Spleen (tissue), 7 donors: ENCODE results near the gene IL1RAPL2.

Experiments
- POLR2AphosphoS5 ChIP-seq, 3 donors: sonication (generic); formaldehyde crosslinking; IDR thresholded peaks; one replicate each; pipeline ENCODE4 v1.5.1; 2017; ENCODE audit warnings: antibody characterized with exemption in 3 of 3
- TF ChIP-seq, protein P1 (sequence below), 11 experiments: fragments of 200-600 bp in 7 of 11; fragments of 450-650 bp in 4 of 11; sonication (generic) in 4 of 11; IDR thresholded peaks in 8 of 11; conservative IDR thresholded peaks in 3 of 11; 1 replicate in 7 of 11; 2 replicates in 4 of 11; pipeline versions ENCODE4 v1.4.0 to v1.8.0; 2016 to 2021; ENCODE audit warnings: antibody characterized with exemption in 11 of 11, inconsistent platforms in 4 of 11, mild to moderate bottlenecking in 1 of 11
- donor health status: DM: no; HTN: no; CAD: no; lungs with moderate emphysema.
- donor health status: DM: no; HTN: no; CAD: no.
- donor health status: DM: no; HTN: no; CAD: no.

DNA sequence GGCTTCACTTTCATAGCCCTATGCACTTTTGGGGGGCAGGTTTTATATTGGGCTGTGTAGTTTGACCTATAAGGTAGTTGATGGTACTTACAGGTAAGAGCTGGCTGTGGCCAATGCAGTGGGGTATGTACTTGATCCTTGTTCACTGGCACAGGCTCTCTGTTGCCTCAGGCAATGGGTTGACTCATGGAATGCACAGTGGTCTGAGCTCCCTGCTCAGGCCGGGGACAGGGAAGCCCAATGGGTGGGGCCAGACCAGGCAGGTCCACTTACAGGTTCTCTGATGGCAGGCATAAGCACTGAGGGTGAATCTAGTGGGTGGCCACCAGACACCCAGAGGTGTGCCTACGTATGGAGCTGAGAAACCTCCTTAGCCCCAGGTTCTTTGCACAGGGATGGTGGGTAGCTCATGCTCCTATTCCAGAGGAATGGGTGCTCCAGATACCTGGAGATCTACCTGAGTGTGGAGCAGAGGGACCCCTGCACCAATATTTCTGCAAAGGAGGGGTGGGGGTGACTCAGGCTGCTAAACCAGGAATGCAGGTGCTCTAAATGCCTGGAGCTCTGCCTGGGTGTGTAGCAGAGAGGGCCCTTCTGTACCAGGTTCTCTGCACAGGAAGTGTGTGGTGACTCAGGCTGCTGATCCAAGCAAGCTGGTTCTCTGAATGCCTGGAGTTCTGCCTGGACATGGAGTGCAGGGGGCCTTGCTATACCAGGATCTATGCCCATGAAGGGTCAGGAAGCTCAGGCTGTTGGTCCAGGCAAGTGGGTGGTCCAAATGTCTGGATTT is 52.3 kb downstream of the IL1RAPL2 start:
- TF ChIP-seq, protein P1, sequence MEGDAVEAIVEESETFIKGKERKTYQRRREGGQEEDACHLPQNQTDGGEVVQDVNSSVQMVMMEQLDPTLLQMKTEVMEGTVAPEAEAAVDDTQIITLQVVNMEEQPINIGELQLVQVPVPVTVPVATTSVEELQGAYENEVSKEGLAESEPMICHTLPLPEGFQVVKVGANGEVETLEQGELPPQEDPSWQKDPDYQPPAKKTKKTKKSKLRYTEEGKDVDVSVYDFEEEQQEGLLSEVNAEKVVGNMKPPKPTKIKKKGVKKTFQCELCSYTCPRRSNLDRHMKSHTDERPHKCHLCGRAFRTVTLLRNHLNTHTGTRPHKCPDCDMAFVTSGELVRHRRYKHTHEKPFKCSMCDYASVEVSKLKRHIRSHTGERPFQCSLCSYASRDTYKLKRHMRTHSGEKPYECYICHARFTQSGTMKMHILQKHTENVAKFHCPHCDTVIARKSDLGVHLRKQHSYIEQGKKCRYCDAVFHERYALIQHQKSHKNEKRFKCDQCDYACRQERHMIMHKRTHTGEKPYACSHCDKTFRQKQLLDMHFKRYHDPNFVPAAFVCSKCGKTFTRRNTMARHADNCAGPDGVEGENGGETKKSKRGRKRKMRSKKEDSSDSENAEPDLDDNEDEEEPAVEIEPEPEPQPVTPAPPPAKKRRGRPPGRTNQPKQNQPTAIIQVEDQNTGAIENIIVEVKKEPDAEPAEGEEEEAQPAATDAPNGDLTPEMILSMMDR (IDR thresholded peaks at IDR 0.05 in 8 of 11, conservative IDR thresholded peaks at IDR 0.05 in 3 of 11), result no peak
- TF ChIP-seq POLR2AphosphoS5 (IDR thresholded peaks at IDR 0.05), result no peak
